Cardiac fibroblast (primary cell): ENCODE results near the gene PRR20G.

Experiments used
- DNase-seq, 2 donors: peaks; one replicate each; pipeline versions ENCODE4 v3.0.0 to v3.0.0-alpha.2; 2010; ENCODE audit warnings: low read depth in 2 of 2
- H3K4me3 ChIP-seq, 2 donors: replicated peaks in 1 of 2; 1 replicate in 1 of 2; 2 replicates in 1 of 2; pipeline ENCODE4 v1.5.1; 2011; ENCODE audit warnings: low read depth in 2 of 2, low read length in 2 of 2, mild to moderate bottlenecking in 2 of 2, moderate library complexity in 1 of 2
- CTCF ChIP-seq: IDR thresholded peaks from one replicate; pipeline ENCODE4 v1.5.1; 2011; ENCODE audit warnings: low read depth, mild to moderate bottlenecking, low read length, inconsistent platforms

The PRR20G gene

DNA sequence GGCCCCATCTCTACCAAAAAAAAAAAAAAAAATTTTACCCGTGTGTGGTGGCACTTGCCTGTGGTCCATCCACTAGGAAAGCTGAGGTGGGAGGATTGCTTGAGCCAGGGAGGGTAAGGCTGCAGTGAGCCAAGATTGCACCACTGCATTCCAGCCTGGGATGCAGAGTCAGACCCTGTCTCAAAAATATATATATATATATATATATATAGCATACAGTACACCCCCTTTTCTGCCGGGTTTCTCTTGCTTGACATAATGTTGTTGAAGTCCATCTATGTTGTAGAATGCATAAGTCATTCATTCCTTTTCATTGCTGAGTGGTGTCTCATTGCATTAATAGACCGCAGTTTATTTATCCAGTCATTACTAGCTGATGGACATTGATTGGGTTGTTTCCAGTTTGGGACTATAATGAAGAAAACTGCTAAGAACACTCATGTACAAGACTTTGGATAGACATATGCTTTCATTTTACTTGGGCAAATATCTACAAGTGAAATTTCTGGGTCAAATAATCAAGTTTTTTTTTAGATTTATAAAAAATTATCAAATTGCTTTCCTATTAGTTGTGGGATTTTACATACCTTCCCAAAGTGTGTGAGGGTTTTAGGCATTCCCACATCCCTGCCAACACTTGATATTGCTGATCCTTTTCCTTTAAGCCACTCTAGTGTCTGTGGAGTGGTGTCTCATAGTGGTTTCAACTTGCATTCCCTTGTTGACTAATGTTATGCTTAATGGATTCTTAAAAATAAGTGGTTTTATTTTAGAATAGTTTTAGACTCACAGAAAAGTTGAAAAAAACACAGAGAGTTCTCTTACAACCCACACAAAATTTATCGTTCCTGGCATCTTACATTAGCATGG is 2.1 kb upstream of the PRR20G start:
- DNase-seq: no peak
- TF ChIP-seq CTCF: no peak
- no peak overlapping the region for H3K4me3 ChIP-seq

DNA sequence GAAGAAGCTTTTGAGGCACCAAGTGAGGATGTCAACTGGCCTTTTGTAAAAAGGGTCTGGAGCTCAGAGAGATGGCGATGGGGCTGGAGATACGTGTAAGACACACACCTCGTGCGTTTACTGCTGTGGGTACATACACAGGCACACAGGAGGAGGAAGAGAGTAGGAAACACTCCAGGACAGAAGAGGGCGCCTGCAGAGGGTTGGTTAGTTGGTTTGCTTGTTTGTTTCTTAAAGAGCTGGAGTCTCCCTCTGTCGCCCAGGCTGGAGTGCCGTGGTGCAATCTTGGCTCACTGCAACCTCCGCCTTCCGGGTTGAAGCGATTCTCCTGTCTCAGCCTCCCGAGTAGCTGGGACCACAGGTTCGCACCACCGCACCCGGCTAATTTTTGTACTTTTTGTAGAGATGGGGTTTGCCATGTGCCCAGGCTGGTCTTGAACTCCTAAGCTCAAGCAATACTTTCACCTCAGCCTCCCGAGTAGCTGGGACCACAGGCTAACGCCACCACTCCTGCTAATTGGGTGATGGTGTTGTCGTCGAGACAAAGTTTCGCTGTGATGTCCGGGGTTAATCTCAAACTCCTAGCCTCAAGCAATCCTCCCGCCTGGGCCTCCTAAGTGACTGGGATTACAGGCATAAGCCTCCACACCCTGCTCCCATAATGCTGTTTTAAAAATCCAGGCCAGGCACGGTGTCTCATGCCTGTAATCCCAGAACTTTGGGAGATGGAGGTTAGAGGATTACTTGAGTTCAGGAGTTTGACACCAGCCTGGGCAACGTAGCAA is 1.3 kb upstream of the PRR20G start:
- no peak for TF ChIP-seq CTCF
- no peak for DNase-seq
- H3K4me3 ChIP-seq: no peak overlapping the region

DNA sequence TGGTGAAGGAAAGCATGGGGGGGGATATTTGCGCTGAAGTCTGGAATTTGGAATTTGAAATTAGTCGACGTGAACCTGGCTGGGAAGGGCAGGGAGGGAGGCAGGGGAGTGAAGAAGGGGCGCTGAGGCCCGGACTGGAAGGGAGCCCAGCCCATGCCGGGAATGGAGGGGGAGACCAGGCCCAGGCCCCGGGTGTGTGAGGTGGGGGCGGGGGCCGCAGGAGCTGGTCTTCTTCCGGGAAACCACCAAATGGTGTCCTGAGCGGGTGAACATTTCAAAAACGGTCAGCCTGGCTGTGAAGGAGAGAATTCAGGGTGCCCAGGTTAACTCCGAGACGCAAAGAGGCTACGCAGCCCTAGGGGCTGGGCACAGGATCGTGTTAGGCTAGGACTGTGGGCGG is 497 bp upstream of the PRR20G start:
- H3K4me3 ChIP-seq: no peak overlapping the region
- DNase-seq: no peak
- TF ChIP-seq CTCF: no peak

DNA sequence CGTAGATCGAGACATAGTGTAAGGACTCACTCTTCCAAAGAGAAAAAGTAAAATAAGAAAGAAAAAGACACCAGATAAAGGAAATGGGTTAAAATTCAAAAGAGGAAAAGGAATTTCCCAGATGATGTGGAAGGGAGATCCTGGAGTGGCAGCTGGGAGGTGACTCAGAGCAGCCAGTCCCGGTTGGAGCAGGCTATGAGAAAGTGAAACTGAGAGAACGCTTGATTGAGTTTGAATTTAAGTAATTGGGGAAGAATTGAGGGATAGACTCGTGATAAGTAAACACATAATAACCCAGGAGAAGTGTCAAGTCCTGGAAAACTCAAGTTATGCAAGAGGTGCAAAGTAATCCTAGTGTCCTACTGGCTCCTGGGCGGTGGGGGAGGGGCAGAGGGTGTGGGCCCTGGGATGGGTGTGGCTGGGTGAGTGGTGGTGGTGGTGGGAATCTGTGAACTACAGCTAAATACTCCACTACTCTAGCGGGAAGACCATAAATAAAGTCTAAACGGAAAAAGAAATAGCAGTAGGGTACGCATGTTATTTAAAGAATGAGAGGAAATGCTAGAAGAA is 1.2 kb downstream of the PRR20G start:
- DNase-seq: peak in 1 of 2 donors; percentile 10
- TF ChIP-seq CTCF: no peak
- H3K4me3 ChIP-seq: no peak overlapping the region

DNA sequence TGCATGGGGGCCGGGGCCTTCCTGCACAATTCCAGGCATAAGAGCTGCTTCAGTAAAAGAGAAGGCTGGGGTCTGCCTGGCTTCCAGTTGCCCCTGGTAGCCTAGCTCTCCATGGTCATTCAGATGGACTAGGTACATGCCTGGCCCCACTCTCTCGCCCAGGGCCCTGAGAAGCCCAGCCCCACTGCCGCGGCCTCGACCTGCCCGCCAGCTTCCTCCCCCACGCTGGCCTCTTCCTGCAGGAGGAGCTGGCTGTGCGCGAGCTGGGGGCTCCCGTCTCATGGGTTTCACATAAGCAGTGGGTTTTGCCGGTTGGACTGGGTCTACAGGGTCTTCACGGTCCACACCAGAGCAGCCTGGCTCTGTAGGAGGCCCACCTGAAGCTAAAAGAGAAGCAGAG is 3.6 kb downstream of the PRR20G start:
- DNase-seq: no peak
- H3K4me3 ChIP-seq: no peak overlapping the region

DNA sequence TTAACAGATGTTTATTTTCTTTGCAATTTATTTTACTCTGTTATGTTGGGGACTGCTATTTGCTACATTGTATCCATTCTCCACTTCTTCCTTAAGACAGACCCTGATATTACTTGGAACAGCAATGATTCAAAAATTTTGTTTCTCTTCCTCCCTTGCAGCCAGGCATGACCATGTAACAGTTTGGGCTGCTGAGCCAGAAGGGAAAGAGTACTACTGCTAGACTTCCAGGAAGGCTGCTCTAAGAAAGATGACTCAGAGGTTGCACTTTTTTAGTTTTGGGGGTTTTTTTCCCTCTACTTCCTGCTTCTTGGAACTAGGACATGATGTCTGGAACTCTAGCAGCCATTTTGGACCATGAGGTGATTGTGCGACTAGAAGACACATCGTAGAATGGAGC is 10.3 kb downstream of the PRR20G start:
- DNase-seq: peak in 1 of 2 donors; percentile 2
- H3K4me3 ChIP-seq: no peak overlapping the region
- no peak for TF ChIP-seq CTCF

More for the DNA sequence above, 3.6 kb downstream of the PRR20G start:
- no peak for TF ChIP-seq CTCF
